ENCODE data around the gene UGT1A8. TPM values are rescaled to one million over a fixed set of nuclear protein-coding genes. Genes with fewer than 3 reads are reported as not detected.

The UGT1A8 gene
- total RNA-seq, 1 experiment from 2014 or later: not detected

- Histone ChIP-seq H3K27me3 (ENCODE audit: insufficient read depth, low read length) (no peaks in the 10 kb centered on the region), H4K20me1 (ENCODE audit: insufficient read depth) (no peaks in the 10 kb centered on the region), H3K4me2 (ENCODE audit: low read length) (no peak overlapping the region), H3K9me2 (ENCODE audit: insufficient read depth) (0 out of 2 replicates have a peak, but pooled peaks cover 2% of the 10 kb centered on the region), H3K79me2 (ENCODE audit: insufficient read depth, low read length) (no peaks in the 10 kb centered on the region), H3K36me3 (ENCODE audit: control insufficient read depth in 1 of 2, insufficient read depth in 2 of 2, low read length in 2 of 2) (no peaks in the 10 kb centered on the region), H3K4me3 (replicated peaks in 1 of 2; ENCODE audit: low read depth in 1 of 2, low read length in 2 of 2) (no peak overlapping the region), H3K9ac (ENCODE audit: low read length) (no peak overlapping the region), H3K9me3 (ENCODE audit: control insufficient read depth in 1 of 2, insufficient read depth in 1 of 2, low read depth in 1 of 2, low read length in 2 of 2) (no peaks in the 10 kb centered on the region), H3K27ac (ENCODE audit: low read depth, low read length) (no peak overlapping the region), H2AFZ (ENCODE audit: low read depth, low read length, poor library complexity, severe bottlenecking) (no peak overlapping the region), H3K4me1 (ENCODE audit: control insufficient read depth in 1 of 2, insufficient read depth in 2 of 2, low read length in 2 of 2) (no peaks in the 10 kb centered on the region)
- intact Hi-C loops (cut with micrococcal nuclease): no loop called here
- BruUV-seq (replicated peaks): no TSS peak
- RAD21 ChIA-PET (ENCODE audit: low non-redundant PET in 1 of 2, low total read pairs in 2 of 2, uncharacterized antibody in 2 of 2, unreplicated experiment in 2 of 2): no interaction called here
- POLR2A ChIA-PET: no interaction called here
- ATAC-seq (no peak), DNase-seq (ENCODE audit: low read depth, low spot score) (no peak)
- TF ChIP-seq, protein P1, sequence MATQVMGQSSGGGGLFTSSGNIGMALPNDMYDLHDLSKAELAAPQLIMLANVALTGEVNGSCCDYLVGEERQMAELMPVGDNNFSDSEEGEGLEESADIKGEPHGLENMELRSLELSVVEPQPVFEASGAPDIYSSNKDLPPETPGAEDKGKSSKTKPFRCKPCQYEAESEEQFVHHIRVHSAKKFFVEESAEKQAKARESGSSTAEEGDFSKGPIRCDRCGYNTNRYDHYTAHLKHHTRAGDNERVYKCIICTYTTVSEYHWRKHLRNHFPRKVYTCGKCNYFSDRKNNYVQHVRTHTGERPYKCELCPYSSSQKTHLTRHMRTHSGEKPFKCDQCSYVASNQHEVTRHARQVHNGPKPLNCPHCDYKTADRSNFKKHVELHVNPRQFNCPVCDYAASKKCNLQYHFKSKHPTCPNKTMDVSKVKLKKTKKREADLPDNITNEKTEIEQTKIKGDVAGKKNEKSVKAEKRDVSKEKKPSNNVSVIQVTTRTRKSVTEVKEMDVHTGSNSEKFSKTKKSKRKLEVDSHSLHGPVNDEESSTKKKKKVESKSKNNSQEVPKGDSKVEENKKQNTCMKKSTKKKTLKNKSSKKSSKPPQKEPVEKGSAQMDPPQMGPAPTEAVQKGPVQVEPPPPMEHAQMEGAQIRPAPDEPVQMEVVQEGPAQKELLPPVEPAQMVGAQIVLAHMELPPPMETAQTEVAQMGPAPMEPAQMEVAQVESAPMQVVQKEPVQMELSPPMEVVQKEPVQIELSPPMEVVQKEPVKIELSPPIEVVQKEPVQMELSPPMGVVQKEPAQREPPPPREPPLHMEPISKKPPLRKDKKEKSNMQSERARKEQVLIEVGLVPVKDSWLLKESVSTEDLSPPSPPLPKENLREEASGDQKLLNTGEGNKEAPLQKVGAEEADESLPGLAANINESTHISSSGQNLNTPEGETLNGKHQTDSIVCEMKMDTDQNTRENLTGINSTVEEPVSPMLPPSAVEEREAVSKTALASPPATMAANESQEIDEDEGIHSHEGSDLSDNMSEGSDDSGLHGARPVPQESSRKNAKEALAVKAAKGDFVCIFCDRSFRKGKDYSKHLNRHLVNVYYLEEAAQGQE (IDR thresholded peaks at IDR 0.05; ENCODE audit: low read depth): no peak
- TF ChIP-seq SIN3A (IDR thresholded peaks at IDR 0.05; ENCODE audit: low read depth): no peak
- TF ChIP-seq SP1 (IDR thresholded peaks at IDR 0.05; ENCODE audit: low read depth): no peak
- no peak for TF ChIP-seq SRF (IDR thresholded peaks at IDR 0.05; ENCODE audit: low read depth)
- no peak for TF ChIP-seq CEBPB (IDR thresholded peaks at IDR 0.05; ENCODE audit: low read depth)
- no peak for TF ChIP-seq ZFX (IDR thresholded peaks at IDR 0.05)
- no peak for TF ChIP-seq YY1 (IDR thresholded peaks at IDR 0.05; ENCODE audit: extremely low read depth, insufficient replicate concordance, low read depth, low read length)
- no peak for TF ChIP-seq MAX (IDR thresholded peaks at IDR 0.05)
- TF ChIP-seq EGR1 (IDR thresholded peaks at IDR 0.05; ENCODE audit: low read depth): no peak
- no peak for TF ChIP-seq EZH2 (IDR thresholded peaks at IDR 0.05)
- CTCF ChIA-PET: no interaction called here
Measured at GRCh38 chr2:233597522-233597921, 19.9 kb upstream of the UGT1A8 start.
